Measurements from ENCODE around the gene PLAC1. TPM values are rescaled to one million over a fixed set of nuclear protein-coding genes. Genes with fewer than 3 reads are reported as not detected.
A peak's percentile ranks its signal among the peaks of the same experiment; 100 is the strongest.

The PLAC1 gene
- total RNA-seq, 1 donor, result not detected

DNA sequence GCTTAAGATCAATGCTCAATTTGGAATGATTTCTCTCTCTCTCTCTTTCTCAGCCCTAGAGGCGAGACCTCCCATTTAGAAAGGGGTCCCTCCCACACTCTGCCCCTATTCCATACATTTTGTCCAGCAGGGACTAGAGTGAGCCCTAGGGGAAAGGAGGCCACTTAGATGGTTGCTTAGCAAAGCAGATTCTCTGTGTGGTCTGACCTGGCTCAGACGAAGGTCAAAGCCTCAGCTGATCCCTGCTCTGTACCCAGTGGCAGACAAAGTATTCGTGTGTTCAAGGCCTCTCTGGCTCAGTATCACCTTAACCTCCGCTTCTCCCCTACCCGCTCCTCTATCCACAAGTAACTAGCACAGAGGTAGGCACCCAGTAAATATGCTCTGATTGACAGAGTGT, 120.0 kb downstream of the PLAC1 start:
- H3K4me1 ChIP-seq (ENCODE audit: insufficient read depth, low read length), result peaks cover 15% of the 10 kb centered on the region
- H4K20me1 ChIP-seq (ENCODE audit: insufficient read depth, low read length), result no peaks in the 10 kb centered on the region
- H3K36me3 ChIP-seq (ENCODE audit: insufficient read depth, low read length), result no peaks in the 10 kb centered on the region
- TF ChIP-seq, protein P1, sequence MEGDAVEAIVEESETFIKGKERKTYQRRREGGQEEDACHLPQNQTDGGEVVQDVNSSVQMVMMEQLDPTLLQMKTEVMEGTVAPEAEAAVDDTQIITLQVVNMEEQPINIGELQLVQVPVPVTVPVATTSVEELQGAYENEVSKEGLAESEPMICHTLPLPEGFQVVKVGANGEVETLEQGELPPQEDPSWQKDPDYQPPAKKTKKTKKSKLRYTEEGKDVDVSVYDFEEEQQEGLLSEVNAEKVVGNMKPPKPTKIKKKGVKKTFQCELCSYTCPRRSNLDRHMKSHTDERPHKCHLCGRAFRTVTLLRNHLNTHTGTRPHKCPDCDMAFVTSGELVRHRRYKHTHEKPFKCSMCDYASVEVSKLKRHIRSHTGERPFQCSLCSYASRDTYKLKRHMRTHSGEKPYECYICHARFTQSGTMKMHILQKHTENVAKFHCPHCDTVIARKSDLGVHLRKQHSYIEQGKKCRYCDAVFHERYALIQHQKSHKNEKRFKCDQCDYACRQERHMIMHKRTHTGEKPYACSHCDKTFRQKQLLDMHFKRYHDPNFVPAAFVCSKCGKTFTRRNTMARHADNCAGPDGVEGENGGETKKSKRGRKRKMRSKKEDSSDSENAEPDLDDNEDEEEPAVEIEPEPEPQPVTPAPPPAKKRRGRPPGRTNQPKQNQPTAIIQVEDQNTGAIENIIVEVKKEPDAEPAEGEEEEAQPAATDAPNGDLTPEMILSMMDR (IDR thresholded peaks at IDR 0.05; ENCODE audit: extremely low read depth, low read depth, low read length), result no peak
- H3K9me3 ChIP-seq (ENCODE audit: low read depth, low read length), result no peaks in the 10 kb centered on the region
- no peaks in the 10 kb centered on the region for H3K79me2 ChIP-seq (ENCODE audit: insufficient read depth, low read length)
- no peak for DNase-seq (ENCODE audit: insufficient read length, low spot score, missing footprints)
- no peak overlapping the region for H2AFZ ChIP-seq (ENCODE audit: low read length)
- no peak overlapping the region for H3K4me2 ChIP-seq (ENCODE audit: insufficient read depth, low read length)
- H3K27me3 ChIP-seq (ENCODE audit: insufficient read depth, low read length), result no peaks in the 10 kb centered on the region
- no peak overlapping the region for H3K27ac ChIP-seq (ENCODE audit: low read depth, low read length)
- no peak overlapping the region for H3K4me3 ChIP-seq (ENCODE audit: insufficient read depth, low read length)

DNA sequence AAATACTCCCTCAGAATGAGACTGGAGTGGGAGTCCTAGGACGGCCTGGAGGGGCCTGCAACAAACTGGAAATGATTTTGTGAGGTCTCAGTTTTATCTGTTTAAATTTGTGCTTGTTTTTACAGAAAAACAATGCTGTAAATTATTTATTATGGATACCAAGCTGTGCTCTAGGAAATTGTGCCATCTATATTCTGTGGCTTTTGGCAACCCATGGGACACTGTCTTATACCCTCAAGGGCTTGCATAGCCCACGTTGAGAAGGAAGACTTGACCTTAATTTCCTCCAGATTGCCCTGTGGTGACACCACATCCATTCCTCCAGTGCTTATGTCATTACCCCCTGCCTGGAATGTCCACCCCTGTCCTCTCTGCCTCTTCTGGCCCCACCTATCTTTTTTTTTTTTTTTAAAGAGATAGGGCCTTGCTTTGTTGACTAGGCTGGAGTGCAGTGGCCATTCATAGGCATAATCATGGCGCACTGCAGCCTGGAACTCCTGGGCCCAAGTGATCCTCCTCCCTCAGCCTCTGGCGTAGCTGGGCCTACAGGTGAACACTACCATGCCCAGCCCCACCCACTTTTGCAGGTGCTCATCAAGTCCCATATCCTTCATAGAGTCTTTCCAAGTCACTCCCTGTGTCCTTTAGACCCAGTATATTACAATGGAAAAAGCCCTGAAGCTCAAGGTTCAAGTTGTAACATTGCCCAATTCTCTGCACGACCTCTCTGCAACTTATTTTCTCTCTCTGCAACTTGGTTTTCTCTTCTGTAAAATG, 120.9 kb downstream of the PLAC1 start:
- Histone ChIP-seq H3K79me2 (ENCODE audit: insufficient read depth, low read length) (no peaks in the 10 kb centered on the region), H3K4me2 (ENCODE audit: insufficient read depth, low read length) (peak overlapping the region; percentile 9), H3K27ac (ENCODE audit: low read depth, low read length) (peak overlapping the region; percentile 38), H3K27me3 (ENCODE audit: insufficient read depth, low read length) (no peaks in the 10 kb centered on the region), H3K9me3 (ENCODE audit: low read depth, low read length) (no peaks in the 10 kb centered on the region), H3K4me3 (ENCODE audit: insufficient read depth, low read length) (no peak overlapping the region), H3K36me3 (ENCODE audit: insufficient read depth, low read length) (no peaks in the 10 kb centered on the region), H2AFZ (ENCODE audit: low read length) (no peak overlapping the region), H3K4me1 (ENCODE audit: insufficient read depth, low read length) (peaks cover 11% of the 10 kb centered on the region), H4K20me1 (ENCODE audit: insufficient read depth, low read length) (no peaks in the 10 kb centered on the region)
- TF ChIP-seq, protein P1 (IDR thresholded peaks at IDR 0.05; ENCODE audit: extremely low read depth, low read depth, low read length), result no peak
- no peak for DNase-seq (ENCODE audit: insufficient read length, low spot score, missing footprints)

DNA sequence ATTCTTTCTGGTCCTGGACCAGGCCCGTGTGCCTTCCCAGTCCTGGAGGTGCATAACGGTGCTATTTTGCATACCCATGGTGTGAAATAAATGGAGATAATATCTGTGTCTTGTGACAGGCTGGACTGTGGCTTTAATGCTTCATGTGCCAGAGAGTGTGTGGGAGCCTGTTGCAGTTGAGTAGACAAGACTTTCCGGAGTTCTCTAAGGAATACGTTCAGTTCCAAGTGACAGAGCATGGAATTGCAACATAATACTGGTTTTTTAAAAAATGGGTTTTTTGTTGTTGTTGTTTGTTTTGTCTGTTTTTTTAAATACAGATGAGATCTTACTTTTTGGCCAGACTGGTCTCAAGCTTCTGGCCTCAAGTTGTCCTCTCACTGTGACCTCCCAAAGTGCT, 124.3 kb downstream of the PLAC1 start:
- Histone ChIP-seq H2AFZ (ENCODE audit: low read length) (no peak overlapping the region), H3K27me3 (ENCODE audit: insufficient read depth, low read length) (no peaks in the 10 kb centered on the region), H3K79me2 (ENCODE audit: insufficient read depth, low read length) (no peaks in the 10 kb centered on the region), H3K4me1 (ENCODE audit: insufficient read depth, low read length) (peaks cover 11% of the 10 kb centered on the region), H3K4me3 (ENCODE audit: insufficient read depth, low read length) (no peak overlapping the region), H3K27ac (ENCODE audit: low read depth, low read length) (no peak overlapping the region), H3K36me3 (ENCODE audit: insufficient read depth, low read length) (no peaks in the 10 kb centered on the region), H3K4me2 (ENCODE audit: insufficient read depth, low read length) (no peak overlapping the region), H4K20me1 (ENCODE audit: insufficient read depth, low read length) (no peaks in the 10 kb centered on the region), H3K9me3 (ENCODE audit: low read depth, low read length) (no peaks in the 10 kb centered on the region)
- no peak for DNase-seq (ENCODE audit: insufficient read length, low spot score, missing footprints)
- TF ChIP-seq, protein P1 (IDR thresholded peaks at IDR 0.05; ENCODE audit: extremely low read depth, low read depth, low read length), result no peak

- Histone ChIP-seq H2AFZ (ENCODE audit: low read length) (no peak overlapping the region), H3K79me2 (ENCODE audit: insufficient read depth, low read length) (no peaks in the 10 kb centered on the region), H3K4me3 (ENCODE audit: insufficient read depth, low read length) (no peak overlapping the region), H3K4me1 (ENCODE audit: insufficient read depth, low read length) (peaks cover 11% of the 10 kb centered on the region), H3K27me3 (ENCODE audit: insufficient read depth, low read length) (no peaks in the 10 kb centered on the region), H3K4me2 (ENCODE audit: insufficient read depth, low read length) (no peak overlapping the region), H3K27ac (ENCODE audit: low read depth, low read length) (no peak overlapping the region), H3K9me3 (ENCODE audit: low read depth, low read length) (no peaks in the 10 kb centered on the region), H4K20me1 (ENCODE audit: insufficient read depth, low read length) (no peaks in the 10 kb centered on the region), H3K36me3 (ENCODE audit: insufficient read depth, low read length) (no peaks in the 10 kb centered on the region)
- DNase-seq (ENCODE audit: insufficient read length, low spot score, missing footprints), result no peak
- TF ChIP-seq, protein P1 (IDR thresholded peaks at IDR 0.05; ENCODE audit: extremely low read depth, low read depth, low read length), result no peak
Measured at GRCh38 chrX:134533352-134533751, 124.9 kb downstream of the PLAC1 start.
